CD4-positive, alpha-beta T cell treated with Interleukin-6 for 4 hours (primary cell): Measurements from ENCODE around the gene MYO15A.
A peak's percentile ranks its signal among the peaks of the same experiment; 100 is the strongest.

Experiments used
- DNase-seq: peaks from one replicate; pipeline ENCODE4 v3.0.0-alpha.2; 2020; ENCODE audit warnings: mixed read lengths

Gene MYO15A

DNA sequence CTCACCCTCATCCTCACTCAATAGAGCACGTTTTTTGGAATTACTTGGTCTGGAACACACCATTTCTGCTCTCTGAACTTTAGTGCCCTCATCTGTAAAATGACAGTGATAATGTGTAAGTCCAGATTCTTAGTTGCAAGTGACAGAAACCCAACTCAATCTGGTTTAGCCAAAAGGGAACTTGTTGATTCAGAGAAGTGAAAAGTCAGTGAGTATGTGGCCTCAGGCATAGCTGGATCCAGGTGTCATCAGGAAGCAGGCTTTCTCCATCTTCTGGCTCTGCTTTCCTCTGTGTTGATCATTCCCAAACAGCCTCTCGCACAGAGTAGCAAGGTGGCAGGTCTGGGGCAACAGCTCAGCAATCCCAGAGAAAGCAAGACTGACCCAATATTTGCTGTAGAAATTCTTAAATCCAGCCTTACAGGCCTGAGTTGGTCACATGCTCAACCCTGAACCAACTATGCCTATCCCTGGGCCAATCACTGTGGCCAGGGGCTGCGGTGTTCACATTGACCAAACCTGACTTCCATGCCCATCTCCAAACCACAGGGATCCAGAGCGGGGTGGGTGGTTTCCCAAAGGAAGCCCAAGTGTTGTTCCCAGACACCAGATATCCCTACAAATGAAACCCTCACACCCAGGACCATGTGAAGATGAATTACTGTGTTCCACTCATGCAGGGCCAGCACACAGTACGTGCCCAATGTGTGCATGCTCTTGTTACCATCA is 51.7 kb downstream of the MYO15A start:
- no peak for DNase-seq

DNA sequence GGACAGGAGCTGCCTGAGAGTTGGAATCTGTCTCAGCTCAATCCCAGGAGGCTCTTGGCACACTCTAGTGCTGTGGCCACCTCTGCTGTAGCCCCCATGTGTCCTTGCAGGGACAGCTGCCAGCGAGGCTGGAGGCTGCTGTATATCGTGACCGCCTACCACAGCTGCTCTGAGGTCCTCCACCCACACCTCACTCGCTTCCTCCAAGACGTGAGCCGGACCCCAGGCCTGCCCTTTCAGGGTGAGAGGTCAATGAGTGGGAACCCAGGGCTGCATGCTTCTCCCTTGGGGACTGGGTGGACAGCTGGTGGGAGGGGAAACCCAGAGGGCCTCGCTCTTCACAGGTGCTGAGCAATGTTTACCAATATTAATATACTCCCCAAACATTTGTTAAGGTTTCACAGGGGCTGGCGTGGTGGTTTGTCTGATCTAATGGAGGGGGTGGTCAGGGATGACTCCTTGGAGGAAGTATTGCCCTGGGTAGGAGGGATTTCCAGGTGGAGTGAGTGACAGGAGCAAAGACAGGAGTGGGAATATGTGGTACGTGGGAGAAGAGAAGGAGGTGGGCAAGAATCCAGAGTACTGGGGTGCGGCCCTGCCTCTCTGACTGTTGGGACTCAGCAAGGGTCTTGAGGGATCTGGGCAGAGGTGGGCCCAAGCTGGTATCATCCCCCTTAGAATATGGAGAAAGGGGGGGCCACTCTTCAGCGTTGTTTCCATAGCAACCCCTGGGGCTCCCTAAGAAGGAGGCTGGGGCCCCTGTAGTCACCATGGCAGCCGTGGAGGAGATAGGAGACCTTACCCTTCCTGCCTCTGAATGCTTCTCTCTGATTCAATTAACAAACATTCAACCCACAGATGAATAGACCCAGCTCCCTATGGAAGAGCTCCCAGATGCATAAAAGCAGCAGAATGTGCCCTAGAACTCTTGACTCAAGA is 52.9 kb downstream of the MYO15A start:
- DNase-seq = no peak

DNA sequence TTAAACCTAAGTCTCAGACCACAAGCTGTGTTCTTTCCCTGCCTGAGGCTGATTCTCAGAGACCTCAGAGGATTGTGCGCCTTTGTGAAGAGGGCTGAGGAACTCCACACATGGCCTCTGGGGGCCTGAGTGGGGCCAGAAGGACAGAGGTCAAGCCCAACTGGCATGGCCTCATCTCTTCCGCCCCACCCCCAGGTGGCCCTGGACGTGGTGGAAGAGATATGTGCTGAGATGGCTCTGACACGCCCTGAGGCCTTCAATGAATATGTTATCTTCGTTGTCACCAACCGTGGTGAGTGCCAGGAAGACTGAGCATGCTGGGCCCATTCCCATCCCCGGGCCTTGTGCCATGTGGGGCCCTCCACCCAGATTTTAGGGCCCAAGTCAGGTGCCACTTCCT is 55.0 kb downstream of the MYO15A start:
- DNase-seq = no peak

- no peak for DNase-seq
Observed at GRCh38 chr17:18166894-18167293, 58.3 kb downstream of the MYO15A start.

GRCh38 chr17:18167421-18167820 is 58.9 kb downstream of the MYO15A start:
- DNase-seq = no peak

DNA sequence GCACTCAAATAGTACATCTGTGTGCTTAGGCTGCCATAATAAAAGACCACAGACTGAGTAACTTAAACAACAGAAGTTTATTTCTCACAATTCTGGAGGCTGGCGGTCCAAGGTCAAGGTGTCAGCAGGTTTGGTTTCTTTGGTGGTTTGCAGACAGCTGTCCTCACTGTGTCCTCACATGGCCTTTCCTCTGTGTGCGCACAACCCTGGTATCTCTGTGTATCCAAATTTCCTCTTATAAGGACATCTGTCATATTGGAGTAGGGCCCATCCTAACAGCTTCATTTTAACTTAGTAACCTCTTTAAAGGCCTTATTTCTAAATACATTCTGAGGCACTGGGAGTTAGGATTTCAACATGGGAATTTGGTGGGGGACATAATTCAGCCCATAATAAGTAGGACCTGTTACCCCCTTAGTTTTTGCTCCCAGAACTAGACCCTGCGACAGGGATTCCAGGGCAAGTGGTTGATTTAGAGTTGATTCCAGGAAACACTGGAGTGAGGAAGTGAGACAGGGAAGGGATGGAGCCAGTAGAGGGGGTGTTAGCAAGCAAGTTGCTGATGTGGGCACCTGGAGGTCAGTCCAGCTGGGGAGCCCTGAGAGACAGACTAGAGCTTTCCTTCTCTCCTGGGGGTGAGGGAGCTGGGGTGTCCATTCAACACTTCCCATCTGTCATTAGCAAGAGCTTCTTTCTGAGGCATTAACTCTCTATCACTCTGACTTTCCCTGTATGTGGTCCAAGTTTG is 64.1 kb downstream of the MYO15A start:
- DNase-seq = no peak

- DNase-seq = no peak
Observed at GRCh38 chr17:18173740-18174139, 65.2 kb downstream of the MYO15A start.

DNA sequence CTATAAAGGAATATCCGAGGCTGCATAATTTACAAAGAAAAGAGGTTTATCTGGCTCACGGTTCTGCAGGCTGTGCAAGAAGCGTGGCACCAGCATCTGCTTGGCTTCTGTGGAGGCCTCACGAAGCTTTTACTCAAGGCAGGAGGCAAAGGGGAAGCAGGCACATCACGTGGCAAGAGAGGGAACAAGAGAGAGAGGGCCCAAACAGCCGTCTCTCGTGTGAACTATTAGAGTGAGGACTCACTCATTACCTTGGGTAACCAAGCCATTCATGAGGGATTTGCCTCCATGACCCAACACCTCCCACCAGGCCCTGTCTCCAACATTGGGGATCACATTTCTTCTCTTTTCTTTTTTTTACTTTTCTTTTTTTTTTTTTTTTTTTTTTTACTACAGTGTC is 67.6 kb downstream of the MYO15A start:
- no peak for DNase-seq

DNA sequence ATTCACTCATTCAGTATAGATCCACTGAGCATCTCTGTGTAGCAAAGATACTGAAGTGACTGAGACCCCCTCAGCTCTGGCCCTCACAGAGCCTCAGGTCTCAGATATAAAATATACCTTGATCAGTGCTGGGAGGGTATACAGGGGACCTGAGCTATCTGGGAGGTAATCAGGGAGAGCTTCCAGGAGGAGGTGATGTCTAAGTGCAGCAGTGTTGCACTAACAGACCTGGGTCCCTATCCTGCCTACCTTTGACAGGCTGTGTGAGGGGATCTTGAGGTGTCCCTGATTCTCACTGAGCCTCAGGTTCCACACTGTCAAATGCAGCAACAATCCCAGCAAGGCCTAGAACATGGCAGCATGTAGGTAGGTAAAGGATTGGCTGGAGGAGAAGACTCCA is 68.6 kb downstream of the MYO15A start:
- no peak for DNase-seq

- DNase-seq = no peak
Observed at GRCh38 chr17:18177722-18178121, 69.2 kb downstream of the MYO15A start.

- DNase-seq = no peak
Observed at GRCh38 chr17:18179196-18179595, 70.6 kb downstream of the MYO15A start.

DNA sequence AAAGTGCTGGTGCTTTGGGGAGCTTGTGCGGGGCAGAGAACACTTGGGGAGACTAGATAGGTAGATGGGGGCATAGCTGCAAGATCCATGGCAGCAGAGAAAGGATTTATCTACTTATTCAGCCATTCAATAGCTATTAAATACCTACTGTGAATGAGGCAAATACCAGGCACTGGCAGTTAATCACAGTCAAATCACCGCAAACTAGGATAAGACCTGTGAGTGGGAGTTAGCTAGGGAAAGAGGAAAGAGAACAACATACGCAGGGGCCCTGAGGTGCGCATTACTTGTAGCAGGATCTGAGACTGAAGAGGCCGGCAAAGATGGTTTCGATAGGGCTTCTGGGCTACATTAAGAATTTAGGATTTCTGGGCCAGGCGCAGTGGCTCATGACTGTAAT is 71.2 kb downstream of the MYO15A start:
- no peak for DNase-seq

- DNase-seq = no peak
Observed at GRCh38 chr17:18181358-18181757, 72.8 kb downstream of the MYO15A start.

GRCh38 chr17:18182110-18182977 is 73.8 kb downstream of the MYO15A start:
- peak; percentile 8 for DNase-seq

DNA sequence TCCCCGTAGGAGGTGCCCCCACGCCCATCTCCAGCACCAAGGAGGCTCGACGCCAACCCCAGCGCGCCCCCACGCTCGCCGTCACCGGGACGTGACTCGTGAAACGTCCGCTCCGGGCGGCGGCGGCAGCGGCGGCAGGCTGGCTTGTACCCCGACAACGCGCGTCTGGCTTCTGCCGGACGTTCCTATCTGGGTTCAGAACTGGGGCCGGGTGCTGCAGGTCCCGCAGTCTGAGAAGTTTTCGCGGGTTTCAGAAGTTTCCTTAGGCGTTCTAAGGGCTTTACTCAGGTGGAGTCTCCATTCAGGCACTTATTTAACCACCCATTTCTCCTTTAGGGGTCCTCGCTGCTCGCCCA is 74.4 kb downstream of the MYO15A start:
- DNase-seq = peak; percentile 88

DNA sequence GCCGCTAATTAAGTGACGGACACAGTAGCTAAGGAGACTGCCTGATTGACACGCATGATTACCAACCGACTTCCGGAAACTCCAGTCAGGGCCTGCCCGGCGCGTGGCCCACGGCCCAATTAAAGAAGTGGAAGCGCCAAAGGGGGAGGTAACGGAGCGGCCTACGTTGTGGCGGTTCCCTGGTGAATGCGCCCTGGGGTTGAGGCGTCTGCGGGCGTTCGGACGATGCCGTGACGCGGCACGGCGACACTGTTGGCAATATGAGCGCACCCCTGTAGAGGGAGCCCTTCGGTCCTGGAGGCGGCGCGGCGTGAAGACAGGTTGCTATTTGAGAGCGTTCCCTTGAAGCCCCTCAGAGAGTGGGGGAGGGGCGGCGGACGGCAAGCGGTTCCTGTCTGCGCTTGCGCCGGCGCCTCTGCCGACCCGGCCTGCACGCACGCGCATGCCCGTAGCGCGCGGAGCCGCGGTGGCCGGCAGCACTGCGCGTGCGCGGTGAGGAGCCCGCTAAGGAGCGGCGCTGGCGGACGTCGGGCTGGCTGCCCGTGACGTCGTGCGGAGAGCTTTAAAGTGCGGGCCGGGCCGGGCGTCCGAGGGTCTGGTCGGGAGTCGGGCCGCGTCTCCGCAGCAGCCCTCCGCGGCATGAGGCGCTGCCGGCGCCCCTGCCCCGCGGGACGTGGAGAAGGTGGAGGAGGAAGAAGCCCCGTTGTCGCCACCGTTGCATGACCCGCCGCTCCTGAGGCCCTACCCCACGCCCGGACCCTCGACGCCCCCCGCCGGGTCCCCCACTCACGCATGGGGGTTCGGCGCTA is 75.0 kb downstream of the MYO15A start, which contains the start of gene ALKBH5:
TSS of gene ALKBH5 (plus strand) at position 495 of the 809 bp plus-strand sequence. CDS start 416 bp downstream, outside the sequence.
- peak; percentile 96 for DNase-seq

DNA sequence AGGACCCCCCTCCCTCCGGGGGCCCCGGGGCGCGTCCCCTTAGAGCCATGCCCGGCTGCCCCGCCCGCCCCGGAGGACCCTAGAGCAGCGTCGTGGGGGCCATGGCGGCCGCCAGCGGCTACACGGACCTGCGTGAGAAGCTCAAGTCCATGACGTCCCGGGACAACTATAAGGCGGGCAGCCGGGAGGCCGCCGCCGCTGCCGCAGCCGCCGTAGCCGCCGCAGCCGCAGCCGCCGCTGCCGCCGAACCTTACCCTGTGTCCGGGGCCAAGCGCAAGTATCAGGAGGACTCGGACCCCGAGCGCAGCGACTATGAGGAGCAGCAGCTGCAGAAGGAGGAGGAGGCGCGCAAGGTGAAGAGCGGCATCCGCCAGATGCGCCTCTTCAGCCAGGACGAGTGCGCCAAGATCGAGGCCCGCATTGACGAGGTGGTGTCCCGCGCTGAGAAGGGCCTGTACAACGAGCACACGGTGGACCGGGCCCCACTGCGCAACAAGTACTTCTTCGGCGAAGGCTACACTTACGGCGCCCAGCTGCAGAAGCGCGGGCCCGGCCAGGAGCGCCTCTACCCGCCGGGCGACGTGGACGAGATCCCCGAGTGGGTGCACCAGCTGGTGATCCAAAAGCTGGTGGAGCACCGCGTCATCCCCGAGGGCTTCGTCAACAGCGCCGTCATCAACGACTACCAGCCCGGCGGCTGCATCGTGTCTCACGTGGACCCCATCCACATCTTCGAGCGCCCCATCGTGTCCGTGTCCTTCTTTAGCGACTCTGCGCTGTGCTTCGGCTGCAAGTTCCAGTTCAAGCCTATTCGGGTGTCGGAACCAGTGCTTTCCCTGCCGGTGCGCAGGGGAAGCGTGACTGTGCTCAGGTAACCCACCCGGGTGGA is 75.8 kb downstream of the MYO15A start:
- DNase-seq = peak; percentile 71

GRCh38 chr17:18185391-18185790 is 76.8 kb downstream of the MYO15A start:
- no peak for DNase-seq

- DNase-seq = no peak
Observed at GRCh38 chr17:18185832-18186626, 77.5 kb downstream of the MYO15A start.

- DNase-seq = no peak
Observed at GRCh38 chr17:18186627-18186982, 78.0 kb downstream of the MYO15A start.
